Hematopoietic multipotent progenitor cell treated with erythropoietin and hydrocortisone succinate and interleukin-3 and kit ligand, for 4 days (in vitro differentiated cells): ENCODE data around the gene AIRE.
"Not testable (repeated sequence)": the region's sequence is repeated elsewhere in the genome, so short reads cannot be mapped to it uniquely, and the experiment has no call there.

Experiments used
- DNase-seq: peaks from one replicate; pipeline ENCODE4 v3.0.0-alpha.2; 2015

AIRE gene

DNA sequence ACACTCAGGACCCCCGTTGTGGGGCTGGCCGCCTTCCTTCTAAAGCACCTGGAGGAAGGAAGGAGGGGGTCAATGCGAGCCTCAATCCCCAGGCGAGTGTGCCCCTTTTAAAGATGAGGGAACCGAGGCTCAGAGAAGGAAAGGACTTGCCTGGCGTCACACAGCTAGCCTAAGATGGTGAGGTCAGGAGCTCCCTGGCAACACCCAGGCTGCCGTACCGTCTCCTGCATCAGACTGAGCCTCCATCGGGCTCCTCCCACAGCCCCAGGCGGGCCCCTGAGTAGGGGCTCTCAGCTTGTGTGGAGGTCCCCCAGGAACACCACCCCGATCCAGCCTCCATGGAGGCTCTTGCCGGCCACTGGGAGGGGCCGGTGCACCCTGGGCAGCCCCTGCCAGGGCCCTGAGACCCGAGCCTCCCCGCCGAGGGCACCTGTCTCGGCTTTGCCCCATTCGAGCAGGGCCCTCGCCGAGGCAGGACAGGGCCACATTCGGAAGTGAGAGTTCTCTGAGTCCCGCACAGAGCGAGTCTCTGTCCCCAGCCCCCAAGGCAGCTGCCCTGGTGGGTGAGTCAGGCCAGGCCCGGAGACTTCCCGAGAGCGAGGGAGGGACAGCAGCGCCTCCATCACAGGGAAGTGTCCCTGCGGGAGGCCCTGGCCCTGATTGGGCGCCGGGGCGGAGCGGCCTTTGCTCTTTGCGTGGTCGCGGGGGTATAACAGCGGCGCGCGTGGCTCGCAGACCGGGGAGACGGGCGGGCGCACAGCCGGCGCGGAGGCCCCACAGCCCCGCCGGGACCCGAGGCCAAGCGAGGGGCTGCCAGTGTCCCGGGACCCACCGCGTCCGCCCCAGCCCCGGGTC lies at the start of gene AIRE:
Gene AIRE, plus strand, starts transcription at position 739 of the 855 bp plus-strand sequence. CDS start 131 bp downstream, outside the sequence.
- DNase-seq, result no peak

- not testable (repeated sequence) for DNase-seq
Measured at GRCh38 chr21:44240353-44240752, 45.3 kb upstream of the AIRE start.

DNA sequence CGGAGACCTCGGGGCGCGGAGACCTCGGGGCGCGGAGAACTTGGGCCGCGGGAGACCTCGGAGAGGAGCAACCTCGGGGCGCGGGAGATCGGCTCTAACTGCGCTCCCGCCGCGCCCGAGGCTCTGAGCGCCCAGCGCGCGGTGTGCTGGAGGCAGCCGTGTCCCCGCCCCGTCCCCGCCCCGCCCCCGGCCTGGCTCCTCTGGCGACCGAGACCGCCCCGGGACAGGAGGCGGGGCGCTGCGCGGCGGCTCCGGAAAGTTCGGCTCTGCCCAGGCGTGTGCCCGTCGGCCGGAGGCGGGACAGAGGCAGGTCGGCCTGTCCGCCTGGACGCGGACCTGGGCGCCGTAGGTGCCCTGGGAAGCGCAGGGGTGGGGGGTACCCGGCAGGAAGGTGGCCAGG lies 44.8 kb upstream of the AIRE start, which contains the start of gene ICOSLG:
Gene ICOSLG, minus strand, starts transcription at position 102 of the 400 bp plus-strand sequence. CDS start 126 bp downstream, outside the sequence.
- DNase-seq, result not testable (repeated sequence)

DNA sequence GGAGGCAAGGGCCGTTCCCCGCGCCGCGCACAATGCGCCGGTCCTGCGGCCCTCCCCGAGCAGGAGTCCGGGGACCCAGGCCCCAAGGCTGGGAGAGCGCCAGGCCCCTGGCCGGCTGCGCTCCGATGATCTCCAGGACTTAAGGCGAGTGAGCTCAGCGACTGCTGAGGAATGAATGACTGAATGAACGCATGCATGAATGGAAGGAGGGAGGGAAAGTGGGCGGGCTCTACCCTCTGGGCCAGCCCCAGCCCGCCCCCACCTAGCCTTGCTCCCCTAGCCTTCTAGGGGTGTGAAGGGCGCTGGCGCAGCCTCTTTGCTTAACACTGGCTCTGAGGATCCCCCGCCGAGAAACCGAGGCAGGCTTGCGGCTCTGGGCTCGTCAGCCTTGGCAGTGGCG lies 44.4 kb upstream of the AIRE start:
- not testable (repeated sequence) for DNase-seq

DNA sequence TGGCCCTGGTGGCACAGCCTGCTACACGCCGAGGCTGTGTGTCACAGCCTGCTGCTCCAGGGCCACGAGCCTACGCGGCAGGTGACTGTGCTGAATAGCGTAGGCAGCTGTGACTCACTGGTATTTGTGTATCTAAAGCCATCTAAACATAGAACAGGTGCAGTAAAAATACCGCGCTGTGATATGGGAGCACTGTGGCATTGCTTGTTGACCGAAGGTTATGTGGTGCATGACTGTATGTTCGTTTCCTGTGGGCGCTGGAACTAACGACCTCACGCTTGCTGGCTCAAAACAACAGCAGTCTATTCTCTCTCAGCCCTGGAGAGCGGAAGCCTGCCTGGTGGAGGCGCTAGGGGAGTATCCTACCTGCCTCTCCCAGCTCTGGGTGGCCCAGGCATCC lies 41.7 kb upstream of the AIRE start:
- not testable (repeated sequence) for DNase-seq

DNA sequence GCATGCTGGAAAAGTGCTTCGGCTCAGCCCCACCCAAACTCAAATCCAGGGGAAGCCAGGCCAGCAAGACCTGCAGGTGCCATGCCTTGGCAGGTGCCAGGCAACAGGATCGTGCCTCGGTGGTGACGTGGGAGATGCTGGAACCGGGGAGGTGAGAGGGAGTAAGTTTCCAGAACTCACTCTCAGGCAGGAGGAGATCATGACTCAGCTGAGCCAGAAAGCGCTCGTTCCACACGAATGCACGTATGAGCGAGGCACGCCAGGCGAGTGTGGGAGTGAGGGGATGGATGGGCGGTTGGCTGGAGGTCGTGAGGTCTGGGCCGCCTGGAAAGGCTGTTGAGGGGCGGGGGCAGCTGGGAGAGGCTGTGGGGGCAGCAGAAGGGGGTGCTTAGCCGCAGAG lies 37.8 kb upstream of the AIRE start:
- not testable (repeated sequence) for DNase-seq

- not testable (repeated sequence) for DNase-seq
Measured at GRCh38 chr21:44249204-44250037, 36.3 kb upstream of the AIRE start.

DNA sequence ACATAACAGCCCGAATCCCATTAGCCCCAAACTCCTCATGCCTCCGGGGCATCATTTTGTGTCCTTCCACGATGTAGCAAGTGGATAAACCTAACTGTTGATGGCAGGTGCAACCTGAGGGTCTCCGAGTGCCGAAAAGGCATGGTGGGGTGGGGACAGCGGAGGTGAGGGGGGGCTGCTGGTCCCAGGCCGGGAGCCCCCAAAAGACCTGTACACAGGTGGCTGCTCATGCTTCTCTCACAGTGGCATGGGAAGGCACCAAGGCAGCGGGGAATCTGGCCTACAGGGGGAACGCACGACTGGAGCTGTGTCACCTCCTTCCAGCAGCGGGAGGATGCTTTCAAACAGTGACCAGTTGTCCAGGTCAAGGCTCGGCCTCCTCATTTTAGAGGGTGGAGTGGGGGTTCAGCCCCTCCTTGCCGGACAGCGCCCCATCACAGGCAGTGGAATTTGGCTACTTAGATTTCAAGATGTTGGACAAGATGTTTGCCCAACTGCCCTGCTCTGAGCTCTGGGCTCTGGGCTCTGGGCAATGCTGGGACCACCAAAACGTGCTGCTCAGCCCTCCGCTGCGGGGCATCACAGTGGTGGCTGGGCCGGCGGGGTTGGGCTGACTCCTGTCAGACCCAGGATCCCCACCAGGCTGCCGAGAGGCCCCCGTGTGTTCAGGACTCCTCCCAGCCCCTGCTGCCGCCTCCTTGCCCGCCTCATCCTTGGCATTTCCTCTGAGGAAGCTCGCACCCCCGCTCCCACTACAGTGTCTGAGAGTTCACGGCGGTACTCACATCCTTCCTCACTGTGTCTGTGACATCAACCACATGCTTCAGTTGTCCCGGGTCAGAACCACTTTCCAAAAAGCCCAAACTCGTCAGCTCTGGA lies 31.6 kb upstream of the AIRE start:
- no peak for DNase-seq

DNA sequence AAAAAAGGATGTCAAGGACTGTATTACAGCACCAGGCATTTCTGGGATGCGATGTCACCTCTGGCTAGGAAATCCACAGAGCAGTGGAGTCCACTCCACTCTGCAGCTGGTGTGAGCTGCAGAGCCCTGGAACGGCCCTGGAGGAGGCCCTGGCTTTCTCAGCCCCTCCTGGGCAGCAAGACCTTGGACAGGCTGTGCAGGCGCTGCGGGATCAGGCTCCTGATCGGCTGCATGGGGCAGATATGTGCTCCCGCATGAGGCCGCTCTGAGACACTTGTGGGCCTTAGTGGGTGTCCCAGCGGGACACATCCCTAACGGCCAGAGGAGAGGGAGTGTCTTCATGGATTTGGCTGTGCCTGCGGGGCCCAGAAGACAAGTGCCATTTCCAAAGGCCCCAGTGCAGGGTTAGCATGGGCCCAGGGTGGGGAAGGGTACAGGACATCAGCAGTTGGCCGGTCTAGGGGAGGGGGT lies 30.1 kb upstream of the AIRE start:
- no peak for DNase-seq

DNA sequence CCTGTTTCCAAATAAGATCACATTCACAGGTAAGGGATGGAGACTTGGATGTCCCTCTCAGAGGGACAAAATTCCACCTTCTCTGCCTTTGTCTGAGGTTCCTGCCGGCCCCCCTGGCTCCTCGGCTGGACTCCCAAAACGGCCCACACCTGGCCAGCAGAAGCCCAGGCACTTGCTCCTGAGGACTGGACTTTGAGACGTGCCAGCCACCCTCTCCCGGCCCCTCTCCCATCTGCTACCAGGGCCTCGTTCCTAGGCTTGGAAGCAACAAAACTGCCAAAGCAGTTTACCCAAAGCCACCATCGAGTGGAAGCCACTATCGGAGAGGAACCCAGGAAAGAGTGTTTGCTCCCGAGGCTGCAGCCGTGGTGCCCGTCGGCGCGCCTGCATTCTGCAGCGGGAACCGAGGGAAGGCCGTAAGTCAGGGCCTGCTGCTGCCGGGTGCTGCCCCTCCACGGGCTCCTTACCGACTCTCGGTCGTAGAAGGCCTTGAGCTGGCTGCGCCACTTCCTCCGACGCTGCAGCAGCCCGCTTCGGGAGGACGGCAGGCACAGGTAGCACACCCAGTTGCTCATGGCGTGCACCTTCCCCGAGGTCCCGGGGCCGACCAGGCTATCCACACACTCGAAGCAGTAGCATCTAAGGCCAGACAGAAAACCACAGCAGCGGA lies 27.5 kb upstream of the AIRE start:
- no peak for DNase-seq

DNA sequence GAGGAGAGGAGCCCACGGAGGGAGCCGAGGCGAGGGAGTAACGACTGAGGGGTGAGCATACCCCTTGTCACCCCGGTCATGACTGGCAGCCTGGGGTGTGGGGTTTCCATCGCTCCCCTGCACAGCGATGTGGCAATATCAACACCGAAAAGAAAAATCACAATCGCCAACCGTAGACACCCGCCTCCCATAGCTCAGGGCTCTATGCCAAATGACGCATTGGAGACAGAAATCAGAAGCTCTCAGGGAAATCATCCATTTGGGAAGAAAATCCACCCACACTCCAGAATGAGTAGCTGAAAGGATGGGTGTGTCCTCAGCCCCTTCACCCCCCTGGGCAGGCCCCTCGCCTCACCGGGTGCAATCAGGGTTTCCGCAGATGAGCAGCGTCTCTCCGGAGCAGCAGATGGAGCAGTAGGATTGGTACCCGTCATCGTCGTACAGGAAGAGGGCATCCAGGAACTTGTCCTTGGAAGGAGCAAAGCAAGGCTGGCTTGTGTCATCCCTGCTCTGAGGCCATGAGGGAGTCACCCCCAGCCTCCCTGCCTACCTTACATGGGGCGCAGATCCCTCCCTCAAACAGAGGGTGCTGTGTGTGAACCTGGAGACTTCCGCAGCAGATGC lies 26.5 kb upstream of the AIRE start:
- DNase-seq, result no peak

DNA sequence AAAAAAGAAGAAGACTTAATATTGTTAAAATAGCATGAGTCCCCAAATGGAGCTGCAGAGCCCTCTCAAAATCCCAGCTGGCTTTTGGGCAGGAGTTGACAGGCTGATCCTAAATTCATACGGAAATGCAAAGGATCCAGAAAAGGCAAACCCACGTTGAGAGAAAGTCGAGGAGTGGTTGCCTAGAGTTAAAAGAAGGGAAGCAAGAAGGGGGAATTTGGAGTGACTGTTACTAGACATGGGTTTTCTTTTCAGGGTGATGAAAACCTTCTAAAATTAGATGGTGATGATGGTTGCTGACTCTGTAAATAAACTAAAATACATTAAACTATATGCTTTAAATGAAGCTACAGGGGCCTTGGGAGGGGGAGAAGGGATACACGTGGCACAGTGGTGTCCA lies 25.6 kb upstream of the AIRE start:
- no peak for DNase-seq

DNA sequence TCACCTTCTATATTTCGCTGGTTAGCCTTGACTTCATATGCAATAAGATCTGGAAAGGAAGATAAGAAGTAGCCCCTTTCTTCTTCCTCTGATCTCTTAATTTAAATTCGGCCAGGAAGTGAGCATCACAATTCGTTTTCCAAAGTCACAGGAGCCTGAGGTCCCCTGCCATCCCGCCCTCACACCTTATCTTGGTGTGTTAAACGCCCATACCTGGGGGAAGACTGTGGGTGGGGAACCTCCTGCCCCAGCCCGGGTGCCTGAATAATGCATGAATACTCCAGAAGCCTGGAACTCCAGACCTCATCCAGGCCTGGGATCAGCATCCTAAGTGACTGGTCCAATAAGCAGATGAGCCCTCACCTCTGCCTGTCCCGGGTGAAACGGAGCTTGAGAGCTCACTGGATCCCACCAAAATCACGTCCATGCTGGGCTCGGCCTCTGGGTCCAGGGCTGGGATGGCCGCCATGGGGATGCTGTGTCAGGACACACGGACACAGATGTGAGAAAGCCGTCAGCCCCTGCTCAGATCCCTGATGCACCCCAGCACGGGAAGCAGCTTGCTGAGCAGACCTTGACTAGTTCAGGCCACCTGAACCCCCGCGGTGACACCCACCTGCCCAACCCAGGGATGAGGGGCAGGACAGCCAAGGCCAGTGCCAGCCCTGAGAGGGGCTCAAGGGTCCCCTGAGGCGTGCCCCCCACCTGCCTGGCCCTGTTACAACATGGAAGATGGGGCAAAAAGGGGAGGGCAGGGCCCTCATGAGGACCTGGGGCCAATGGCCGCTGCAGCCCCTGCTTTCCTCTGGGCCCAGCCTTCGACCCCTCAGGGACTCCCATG lies 24.7 kb upstream of the AIRE start:
- DNase-seq, result no peak

DNA sequence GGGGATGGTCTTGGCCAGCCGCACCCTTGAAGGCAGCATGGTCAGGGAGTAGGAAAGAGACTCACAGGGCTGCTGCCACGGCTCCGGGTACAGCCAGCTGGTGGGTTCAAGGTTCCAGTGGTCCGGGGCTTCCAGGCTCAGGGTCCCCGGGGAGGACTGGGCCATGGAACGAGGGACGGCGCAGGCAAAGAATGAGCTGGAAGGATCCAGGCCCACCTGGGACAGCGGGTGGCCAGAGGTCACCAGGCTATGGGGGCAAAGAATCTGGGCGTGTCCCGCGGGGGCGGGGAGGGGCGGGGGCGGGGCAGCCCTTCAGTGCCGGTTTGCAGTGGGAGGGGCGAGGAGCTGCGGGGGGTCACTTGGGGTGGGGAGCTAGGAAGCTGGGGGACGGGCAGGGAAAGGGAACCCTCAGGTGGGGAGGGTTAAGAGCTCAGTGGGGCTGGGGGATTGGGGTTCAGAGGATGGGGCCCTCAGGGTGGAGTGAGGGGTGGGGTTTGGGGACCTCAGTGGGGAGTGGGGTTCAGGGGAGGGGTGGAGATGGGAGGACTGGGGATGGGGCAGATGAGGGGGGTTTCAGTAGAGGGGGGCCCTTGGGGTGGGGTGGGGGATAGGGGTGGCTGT lies 23.9 kb upstream of the AIRE start, which contains the start of gene DNMT3L:
Gene DNMT3L, minus strand, starts transcription at position 223 of the 621 bp plus-strand sequence. CDS start 638 bp downstream, outside the sequence.
- DNase-seq, result no peak

DNA sequence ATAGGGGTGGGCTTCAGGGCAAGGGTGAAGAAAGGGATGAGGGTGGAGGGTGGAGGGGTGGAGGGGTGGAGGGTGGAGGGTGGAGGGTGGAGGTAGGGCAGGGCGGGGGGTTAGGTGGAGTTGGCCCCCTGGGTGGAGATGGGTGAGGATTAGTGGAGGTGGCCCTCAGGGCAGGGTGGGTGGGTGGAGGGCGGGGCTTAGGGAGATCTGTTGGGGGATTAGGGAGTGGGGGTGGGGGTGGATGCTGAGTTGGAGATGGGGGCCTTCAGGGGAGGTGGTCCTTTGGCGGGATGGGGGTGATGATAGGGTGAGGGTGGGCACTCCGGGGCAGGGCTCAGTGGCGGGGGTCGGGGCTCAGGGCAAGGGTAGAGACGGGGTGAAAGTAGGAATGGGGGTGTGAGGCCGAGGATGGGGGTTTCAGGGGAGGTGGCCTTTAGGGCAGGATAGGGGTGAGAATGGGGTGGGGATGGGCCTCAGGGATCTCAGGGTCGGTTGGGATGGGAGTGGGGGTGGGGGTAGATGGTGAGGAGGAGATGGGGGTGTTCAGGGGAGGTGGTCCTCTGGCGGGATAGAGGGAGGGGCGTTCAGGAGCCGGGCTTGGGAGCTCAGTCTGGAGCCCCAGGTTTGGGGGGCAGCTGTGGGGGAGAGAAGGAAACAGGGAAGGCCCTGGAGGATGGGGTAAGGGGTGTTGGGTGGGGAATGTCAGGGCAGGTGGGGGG lies 23.2 kb upstream of the AIRE start:
- DNase-seq, result no peak

GRCh38 chr21:44263221-44263760 lies 22.4 kb upstream of the AIRE start:
- DNase-seq, result no peak

GRCh38 chr21:44263768-44264167 lies 21.9 kb upstream of the AIRE start:
- DNase-seq, result no peak

DNA sequence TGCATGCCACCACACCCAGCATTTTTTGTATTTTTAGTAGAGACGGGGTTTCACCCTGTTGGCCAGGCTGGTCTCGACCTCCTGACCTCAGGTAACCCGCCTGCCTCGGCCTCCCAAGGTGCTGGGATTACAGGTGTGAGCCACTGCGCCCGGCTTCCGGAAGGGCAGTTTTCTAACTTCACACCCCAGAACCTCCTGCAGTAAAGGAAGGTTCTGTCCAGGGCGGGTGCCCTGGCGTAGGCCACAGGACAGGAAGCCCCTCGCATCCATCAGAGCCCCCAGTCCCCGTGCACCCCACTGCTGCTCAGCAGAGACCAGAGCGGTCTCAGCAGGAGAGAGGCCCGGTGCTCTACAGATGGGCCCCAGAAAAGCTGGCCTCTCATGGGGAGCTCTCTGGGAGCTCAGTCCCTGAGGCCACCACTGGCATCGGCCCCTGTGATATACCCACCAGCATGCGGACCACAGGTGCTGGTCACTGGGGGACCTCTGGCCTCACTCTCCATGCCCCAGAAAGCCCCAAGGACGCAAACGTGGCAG lies 19.9 kb upstream of the AIRE start:
- no peak for DNase-seq
